Putamen (tissue), 1 donor: ENCODE data around the gene BIRC7.
A peak's percentile ranks its signal among the peaks of the same experiment; 100 is the strongest.

Experiments
- DNase-seq: peaks from one replicate; pipeline ENCODE4 v3.0.0-alpha.2; 2016; ENCODE audit warnings: low spot score

BIRC7 gene

DNA sequence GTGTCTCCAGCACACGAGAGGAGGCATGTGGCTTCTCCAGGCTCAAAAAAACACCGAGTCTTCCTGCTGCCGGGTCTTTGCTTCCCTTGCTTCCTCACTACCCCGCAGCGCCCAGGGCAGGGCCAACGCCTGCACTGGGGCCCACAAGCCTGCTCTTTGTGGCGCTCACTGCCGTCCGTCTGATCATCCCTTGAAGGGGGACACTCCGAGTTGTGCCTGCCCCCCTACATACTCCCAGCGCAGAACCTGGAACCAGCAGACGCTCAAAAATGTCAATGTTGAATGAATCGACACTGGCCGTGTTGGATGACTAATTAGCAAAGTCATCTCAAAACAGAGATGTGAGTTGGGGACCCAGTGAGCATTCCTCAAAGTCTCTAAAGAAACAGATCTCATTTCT, 28.8 kb downstream of the BIRC7 start:
- no peak for DNase-seq

- no peak for DNase-seq
Observed at GRCh38 chr20:63265891-63266515, 30.3 kb downstream of the BIRC7 start.

- no peak for DNase-seq
Observed at GRCh38 chr20:63267691-63268090, 32.0 kb downstream of the BIRC7 start.

- DNase-seq, result no peak
Observed at GRCh38 chr20:63268256-63268655, 32.6 kb downstream of the BIRC7 start.

DNA sequence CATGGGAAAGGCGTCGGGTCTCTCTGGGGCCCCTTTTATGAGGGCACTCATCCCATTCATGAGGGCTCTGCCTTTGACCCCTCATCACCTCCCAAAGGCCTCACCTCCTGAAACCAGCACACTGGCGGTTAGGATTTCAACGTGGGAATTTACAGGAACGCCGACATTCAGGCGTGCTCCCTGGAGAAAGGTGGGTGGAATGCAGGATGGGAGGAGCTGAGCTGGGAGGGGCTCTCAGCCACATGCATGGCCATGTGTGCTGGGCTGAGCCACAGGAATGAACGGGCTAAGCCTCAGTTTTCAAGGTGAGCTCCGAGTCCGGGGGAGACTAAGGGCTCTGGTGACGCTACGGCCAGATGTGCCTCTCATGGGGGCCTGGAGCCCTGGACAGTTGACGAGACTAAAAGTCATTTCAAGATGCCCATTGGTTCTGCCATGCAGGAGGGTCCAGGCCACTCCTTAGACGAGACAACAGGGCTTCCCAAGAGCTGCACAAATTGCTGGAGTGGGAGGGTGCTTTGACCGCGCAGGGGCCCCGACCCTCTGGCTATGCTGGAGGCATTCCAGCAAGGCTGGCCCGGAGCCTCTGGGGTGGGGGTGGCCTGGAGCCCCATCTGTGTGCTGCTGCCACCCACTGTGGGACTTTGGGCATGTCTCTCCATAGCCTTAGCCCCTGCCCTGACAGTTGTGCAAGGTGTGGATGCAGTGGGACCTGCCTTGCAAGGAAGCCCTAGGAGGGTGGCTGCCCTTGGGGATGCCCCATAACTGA, 33.1 kb downstream of the BIRC7 start:
- peak; percentile 39 for DNase-seq

DNA sequence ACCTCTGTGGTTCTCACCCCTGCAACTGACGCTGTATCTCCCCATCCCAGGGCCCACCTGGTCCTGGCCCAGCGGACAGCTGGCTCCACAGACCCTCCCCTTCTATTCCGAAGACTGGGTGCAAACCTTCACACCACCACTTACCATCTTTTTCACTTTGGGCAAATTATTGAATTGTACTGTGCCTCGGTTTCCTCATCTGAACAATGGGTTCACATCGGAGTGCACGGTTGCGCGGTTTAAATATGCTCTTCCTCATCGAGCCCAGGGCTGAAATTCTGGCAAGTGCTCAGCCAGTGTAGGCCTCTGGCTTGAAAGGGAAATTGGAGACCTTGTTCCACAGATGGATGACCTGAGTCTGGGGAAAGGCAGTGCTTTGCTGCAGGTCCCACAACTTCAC, 34.0 kb downstream of the BIRC7 start:
- DNase-seq, result no peak

DNA sequence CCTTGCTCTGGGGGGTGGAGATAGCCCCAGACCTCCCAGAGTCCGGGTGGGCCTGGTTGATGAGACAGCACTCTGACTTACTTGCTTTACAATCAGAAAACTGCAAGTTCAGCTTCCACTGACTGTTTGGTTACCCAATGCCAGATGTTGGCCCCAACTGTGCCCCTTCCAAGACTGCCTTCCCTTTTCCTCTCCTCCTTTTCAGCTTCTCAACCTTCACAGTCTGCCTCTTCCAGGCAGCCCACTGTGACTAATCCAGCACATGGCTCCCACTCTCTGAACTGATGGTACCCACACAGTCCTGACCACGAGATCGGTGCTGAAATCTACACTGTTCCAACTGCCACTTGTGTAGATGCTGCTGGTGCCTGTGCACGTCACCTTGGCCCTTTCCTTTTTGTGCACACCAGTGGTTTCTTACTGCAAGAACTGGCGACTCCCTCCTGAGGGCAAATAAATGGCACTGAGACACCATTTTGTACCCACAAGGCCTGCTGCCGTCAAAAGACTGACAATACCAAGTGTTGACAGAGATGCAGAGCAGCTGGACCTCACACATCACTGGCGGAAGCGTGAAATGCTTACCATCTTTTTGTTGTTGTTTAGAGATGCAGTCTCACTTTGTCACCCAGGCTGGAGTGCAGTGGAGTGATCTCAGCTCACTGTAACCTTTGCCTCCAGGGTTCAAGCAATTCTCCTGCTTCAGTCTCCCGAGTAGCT, 35.1 kb downstream of the BIRC7 start:
- no peak for DNase-seq

GRCh38 chr20:63272105-63273058, 36.7 kb downstream of the BIRC7 start, which contains the start of gene ARFGAP1:
Gene ARFGAP1, plus strand, starts transcription at chr20:63272813. Its CDS starts 2,768 bp downstream, at chr20:63275581.
- peak; percentile 84 for DNase-seq

DNA sequence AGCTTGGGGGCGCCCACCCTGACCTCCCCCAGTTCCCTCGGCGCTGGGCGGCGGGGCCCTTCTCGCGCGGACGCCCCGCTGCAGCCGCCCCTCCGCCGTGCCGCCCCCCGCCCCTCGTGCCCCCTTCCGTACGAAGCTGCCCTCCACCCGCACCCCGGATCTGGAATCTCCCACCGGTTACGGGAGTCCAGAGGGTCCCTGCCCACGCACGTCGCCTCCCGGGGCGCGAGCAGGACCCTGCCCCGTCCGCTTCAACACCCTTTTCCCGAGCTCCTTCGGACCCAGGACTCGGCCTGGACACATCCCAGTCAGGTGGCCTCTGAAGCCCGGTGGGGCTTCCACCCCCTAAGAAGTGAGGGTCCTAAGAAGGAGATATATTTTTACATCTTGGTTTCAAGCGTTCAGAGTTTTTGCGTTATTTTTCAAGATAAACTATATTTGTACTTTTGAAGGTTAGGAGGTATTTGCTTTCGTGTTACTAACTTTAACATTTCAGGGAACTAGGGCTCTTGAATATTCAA, 37.4 kb downstream of the BIRC7 start:
- DNase-seq, result no peak

GRCh38 chr20:63273635-63274380, 38.1 kb downstream of the BIRC7 start:
- no peak for DNase-seq

DNA sequence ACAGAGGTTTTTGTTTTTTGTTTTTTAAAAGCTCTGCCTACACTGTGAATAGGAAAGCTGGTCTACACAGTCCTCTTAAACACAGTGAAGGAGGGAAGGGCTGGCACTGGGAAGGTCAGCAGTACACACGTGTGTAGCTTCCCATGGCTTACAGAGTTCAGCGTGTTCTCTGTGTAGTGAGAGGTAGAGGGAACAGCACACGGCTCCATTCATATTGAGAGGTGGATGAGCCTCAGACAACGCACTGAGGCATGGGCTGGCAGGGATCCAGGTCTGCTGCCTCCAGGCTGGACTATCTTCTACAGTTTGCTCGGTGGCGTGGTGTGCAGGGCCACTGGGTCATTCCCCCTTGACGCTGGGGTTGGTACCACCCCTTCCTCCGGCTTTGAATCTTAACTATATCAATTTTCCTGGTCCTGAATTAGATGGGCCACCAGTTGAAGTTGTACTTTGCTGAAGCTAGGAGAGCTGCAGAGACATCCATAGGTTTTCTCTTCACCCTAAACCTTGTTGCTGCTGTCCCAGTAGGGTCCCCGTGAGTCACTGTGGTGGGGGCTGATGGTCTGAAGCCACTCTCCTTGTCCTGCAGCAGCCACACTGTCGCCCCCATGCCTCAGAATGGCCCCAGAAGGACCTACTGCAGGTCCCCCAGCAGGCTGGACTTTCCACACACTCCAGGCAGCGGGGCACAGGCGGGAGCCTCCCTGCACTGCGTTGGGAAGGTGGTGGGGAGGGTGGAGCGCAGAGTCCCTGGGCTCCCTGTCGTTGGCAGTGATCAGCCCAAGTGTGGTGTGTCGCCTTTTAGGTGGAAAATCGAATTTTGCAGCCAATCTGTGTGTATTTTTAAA, 38.9 kb downstream of the BIRC7 start:
- DNase-seq, result no peak

DNA sequence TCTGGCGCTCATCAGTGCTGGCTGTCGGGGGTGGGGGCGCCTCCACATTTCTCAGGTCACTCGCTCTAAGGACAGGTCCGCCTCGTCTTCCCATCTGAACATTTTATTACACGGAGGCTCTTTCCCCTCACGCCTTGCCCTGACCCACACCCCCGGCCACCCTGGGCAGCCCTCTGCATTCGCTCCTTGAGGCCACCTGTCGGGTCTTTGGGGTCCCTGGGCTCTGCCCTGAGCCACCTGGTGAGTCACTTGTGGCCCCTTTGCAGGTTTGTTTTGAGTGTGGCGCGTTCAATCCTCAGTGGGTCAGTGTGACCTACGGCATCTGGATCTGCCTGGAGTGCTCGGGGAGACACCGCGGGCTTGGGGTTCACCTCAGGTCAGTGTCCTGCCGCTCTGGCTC, 40.1 kb downstream of the BIRC7 start:
- DNase-seq, result no peak

DNA sequence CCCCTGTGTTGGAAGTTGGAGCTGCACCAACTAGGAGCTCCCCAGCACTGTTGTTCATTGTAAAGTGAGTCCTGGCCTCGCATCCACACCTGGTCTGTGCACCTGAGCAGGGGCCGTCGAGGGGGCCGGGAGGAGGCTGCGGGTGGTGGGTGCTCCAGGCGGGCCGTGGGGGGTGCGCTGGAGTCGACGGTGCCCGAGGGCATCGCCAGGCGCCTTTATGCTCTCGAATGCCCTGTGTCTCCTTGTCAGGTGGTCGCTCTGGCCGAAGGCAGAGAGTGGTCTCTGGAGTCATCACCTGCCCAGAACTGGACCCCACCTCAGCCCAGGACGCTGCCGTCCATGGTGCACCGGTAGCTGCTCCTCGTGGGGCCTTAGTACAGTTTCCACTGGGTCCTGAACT, 41.3 kb downstream of the BIRC7 start:
- no peak for DNase-seq

GRCh38 chr20:63277466-63278272, 42.0 kb downstream of the BIRC7 start:
- DNase-seq, result no peak

DNA sequence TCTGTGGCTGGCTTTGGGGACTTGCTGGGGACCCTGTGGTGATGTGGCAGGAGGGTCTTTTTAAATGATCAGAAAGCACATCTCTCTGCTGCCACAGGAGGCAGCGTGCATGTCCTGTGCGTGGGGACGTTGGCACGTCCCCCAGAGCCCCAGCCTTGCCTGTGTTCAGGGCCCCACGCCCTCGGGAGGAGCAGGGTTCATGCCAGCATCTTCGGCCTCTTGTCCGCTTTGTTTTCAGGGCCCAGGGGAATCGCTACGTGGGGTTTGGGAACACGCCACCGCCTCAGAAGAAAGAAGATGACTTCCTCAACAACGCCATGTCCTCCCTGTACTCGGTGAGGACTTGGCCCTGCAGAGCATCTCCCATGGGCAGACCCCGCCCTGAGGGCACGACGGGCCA, 43.0 kb downstream of the BIRC7 start:
- no peak for DNase-seq

- DNase-seq, result no peak
Observed at GRCh38 chr20:63279931-63280330, 44.2 kb downstream of the BIRC7 start.

DNA sequence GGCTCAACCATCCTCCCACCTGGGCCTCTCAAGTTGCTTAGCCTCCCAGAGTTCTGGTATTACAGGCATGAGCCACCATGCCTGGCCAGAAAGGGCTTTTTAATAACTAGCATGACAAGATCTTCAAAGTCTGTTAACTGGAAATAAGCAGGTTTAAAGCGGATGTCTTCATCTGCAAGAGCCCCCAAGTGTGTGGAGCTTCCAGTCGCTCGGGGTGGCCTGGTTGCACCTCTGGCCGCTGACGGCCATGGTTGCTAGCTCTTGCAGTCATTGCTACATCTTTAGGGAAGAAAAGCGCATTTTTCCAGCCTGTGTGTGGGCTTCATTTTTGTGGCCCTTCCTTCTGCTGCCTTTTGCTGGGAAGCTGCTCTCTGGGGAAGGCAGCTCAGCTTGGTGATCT, 44.7 kb downstream of the BIRC7 start:
- no peak for DNase-seq

GRCh38 chr20:63280929-63281545, 45.3 kb downstream of the BIRC7 start:
- no peak for DNase-seq
